GM06990 (cell line): ENCODE results near the gene TAS2R40.

Experiments
- DNase-seq: peaks from one replicate; pipeline ENCODE4 v3.0.0-alpha.2; 2011; ENCODE audit not compliant: insufficient read length; ENCODE audit errors: extremely low read depth
- H3K27me3 ChIP-seq: replicated peaks from 2 replicates; pipeline ENCODE4 v1.6.0; 2011; ENCODE audit warnings: low read length; ENCODE audit not compliant: control insufficient read depth, insufficient read depth
- H3K36me3 ChIP-seq: 2 replicates; pipeline ENCODE4 v1.5.1; 2011; ENCODE audit warnings: low read length; ENCODE audit not compliant: control insufficient read depth, insufficient read depth
- H3K4me3 ChIP-seq: replicated peaks from 2 replicates; pipeline ENCODE4 v1.5.1; 2011; ENCODE audit warnings: low read depth, mild to moderate bottlenecking, control low read depth, low read length
- TF ChIP-seq, protein P1 (sequence below): IDR thresholded peaks from 2 replicates; pipeline ENCODE4 v1.5.1; 2011; ENCODE audit warnings: low read length, control low read depth, mild to moderate bottlenecking, inconsistent platforms; ENCODE audit not compliant: insufficient read depth, poor library complexity, severe bottlenecking

Gene TAS2R40

DNA sequence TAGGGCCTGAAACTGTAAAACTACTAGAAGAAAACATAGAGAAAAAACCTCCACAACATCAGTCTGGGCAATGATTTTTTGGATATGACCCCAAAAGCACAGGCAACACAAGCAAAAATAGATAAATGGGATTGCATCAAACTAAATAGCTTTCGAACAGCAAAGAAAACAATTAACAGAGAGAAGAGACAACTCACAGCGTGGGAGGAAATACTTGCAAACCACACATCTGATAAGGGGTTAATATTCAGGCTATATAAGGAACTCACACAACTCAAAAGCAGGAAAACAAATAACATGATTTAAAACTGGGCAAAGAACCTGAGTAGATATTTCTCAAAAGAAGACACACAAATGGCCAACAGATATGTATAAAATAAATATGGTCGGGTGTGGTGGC is 33.7 kb downstream of the TAS2R40 start:
- no peak for DNase-seq
- H3K27me3 ChIP-seq = no peaks in the 10 kb centered on the region
- H3K4me3 ChIP-seq = no peak overlapping the region
- H3K36me3 ChIP-seq = no peaks in the 10 kb centered on the region
- TF ChIP-seq, protein P1, sequence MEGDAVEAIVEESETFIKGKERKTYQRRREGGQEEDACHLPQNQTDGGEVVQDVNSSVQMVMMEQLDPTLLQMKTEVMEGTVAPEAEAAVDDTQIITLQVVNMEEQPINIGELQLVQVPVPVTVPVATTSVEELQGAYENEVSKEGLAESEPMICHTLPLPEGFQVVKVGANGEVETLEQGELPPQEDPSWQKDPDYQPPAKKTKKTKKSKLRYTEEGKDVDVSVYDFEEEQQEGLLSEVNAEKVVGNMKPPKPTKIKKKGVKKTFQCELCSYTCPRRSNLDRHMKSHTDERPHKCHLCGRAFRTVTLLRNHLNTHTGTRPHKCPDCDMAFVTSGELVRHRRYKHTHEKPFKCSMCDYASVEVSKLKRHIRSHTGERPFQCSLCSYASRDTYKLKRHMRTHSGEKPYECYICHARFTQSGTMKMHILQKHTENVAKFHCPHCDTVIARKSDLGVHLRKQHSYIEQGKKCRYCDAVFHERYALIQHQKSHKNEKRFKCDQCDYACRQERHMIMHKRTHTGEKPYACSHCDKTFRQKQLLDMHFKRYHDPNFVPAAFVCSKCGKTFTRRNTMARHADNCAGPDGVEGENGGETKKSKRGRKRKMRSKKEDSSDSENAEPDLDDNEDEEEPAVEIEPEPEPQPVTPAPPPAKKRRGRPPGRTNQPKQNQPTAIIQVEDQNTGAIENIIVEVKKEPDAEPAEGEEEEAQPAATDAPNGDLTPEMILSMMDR = no peak

DNA sequence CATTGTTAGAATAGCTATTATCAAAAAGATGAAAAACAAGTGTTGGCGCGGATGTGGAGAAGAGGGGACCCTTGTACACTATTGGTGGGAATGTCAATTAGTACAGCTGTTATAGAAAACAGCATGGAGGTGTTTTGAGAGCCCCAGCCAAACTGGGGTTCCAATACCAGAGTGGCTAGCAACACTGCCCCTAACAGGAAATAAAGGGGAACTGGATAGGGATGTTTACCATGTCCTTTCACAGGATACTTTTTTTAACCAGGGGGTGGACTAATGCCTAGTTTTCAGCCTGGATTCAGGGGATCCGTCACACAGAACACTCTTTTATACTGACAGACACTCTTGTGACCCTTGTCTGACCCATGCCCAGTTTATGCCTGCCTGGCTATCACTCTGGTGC is 34.5 kb downstream of the TAS2R40 start:
- Histone ChIP-seq H3K4me3 (no peak overlapping the region), H3K27me3 (no peaks in the 10 kb centered on the region), H3K36me3 (no peaks in the 10 kb centered on the region)
- TF ChIP-seq, protein P1 = peak; percentile 12
- no peak for DNase-seq

DNA sequence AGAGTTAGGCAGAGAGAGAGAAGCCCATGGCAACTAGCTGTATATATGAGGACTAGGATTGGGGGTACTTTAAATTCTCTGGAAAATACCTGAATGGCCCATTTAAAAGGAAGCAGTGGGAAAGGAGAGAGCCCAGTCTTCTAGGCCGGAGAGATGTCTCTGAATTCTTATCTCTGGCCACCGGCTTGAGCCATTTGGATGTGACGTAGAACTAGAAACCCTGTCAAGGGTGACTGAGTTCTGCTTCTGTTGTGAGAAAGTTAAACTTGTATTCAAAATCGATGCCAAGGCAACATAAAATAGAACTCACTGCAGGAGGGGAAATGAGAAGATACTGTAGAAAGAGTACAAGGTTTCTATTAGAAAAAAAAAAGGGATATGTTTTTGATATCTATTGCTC is 35.1 kb downstream of the TAS2R40 start:
- Histone ChIP-seq H3K4me3 (no peak overlapping the region), H3K36me3 (no peaks in the 10 kb centered on the region), H3K27me3 (no peaks in the 10 kb centered on the region)
- TF ChIP-seq, protein P1 = no peak
- no peak for DNase-seq

DNA sequence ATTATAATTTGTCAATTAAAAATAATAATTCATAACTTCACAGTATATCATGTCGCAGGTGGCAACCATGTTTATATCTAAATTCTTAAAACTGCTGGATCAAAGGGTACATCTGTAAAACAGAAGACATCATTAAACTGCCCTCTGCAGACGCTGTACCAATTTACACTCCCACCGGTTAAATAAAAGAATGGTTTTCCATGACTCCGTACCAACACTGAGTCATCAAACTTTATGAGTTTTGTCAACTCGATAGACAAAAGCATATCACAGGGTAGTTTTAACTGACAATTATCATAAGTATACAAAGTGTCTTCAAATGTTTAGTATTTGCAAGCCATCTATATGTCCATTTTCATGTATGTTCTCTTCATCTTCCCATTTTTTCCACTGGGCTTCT is 35.7 kb downstream of the TAS2R40 start:
- Histone ChIP-seq H3K27me3 (no peaks in the 10 kb centered on the region), H3K4me3 (no peak overlapping the region), H3K36me3 (no peaks in the 10 kb centered on the region)
- no peak for DNase-seq
- TF ChIP-seq, protein P1 = no peak

DNA sequence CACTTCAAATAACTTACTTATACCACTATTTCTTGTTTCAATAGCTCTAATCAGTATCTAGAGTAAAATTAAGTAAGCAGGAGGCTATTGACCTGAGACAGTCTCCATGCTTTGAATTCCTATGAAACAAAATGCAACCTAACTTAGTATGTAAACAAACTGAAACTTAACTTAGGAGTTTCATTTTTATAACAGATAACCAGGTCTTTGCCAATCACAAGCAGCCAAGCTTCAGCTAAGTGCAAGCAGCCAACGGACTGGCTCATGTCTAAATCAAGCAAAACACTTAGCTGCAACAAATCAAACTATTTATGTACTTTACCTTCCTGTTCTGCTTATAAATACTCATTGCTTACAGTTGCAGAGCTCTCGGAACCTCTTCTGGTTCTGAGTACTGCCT is 37.0 kb downstream of the TAS2R40 start:
- Histone ChIP-seq H3K36me3 (no peaks in the 10 kb centered on the region), H3K4me3 (no peak overlapping the region), H3K27me3 (no peaks in the 10 kb centered on the region)
- peak; percentile 18 for DNase-seq
- TF ChIP-seq, protein P1 = no peak

DNA sequence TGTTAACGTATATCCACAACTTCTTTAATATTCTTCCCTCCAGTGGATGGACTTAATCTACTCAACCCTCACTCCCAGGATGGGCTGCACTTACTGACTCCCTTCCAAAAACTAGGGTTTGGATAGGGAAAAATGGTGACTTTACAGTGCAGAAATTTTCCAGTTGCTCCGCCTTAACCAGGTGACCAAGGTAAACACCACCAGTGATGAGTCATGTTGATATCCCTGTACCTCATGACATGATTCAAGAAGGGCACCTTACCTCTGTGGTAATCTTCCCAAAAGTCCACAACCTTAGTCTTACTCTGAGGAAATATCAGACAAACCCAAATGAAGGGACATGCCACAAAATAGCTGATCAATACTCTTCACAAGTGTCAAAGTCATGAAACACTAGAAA is 37.9 kb downstream of the TAS2R40 start:
- DNase-seq = no peak
- Histone ChIP-seq H3K27me3 (no peaks in the 10 kb centered on the region), H3K36me3 (no peaks in the 10 kb centered on the region), H3K4me3 (no peak overlapping the region)
- TF ChIP-seq, protein P1 = no peak
